Stomach (tissue), 4 donors: ENCODE data around the gene HARS1.

ENCODE experiments used
- CTCF ChIP-seq, 7 experiments: fragments of 450-650 bp in 4 of 7; fragments of 200-600 bp in 3 of 7; sonication (generic) in 3 of 7; IDR thresholded peaks; one replicate each; pipeline ENCODE4 v1.5.1; 2016 to 2019; ENCODE audit warnings: antibody characterized with exemption in 7 of 7, control low read depth in 2 of 7, mild to moderate bottlenecking in 1 of 7
- EP300 ChIP-seq: sonication (generic); formaldehyde crosslinking; IDR thresholded peaks from one replicate; pipeline ENCODE4 v1.6.1; 2017; ENCODE audit warnings: antibody characterized with exemption
- POLR2A ChIP-seq, 4 donors: fragments of 450-650 bp; IDR thresholded peaks; one replicate each; pipeline ENCODE4 v1.6.1; 2016; ENCODE audit warnings: antibody characterized with exemption in 4 of 4, control low read depth in 2 of 4, mild to moderate bottlenecking in 1 of 4, moderate library complexity in 1 of 4
- POLR2AphosphoS5 ChIP-seq, 3 donors: sonication (generic); formaldehyde crosslinking; IDR thresholded peaks; one replicate each; pipeline ENCODE4 v1.6.1; 2016; ENCODE audit warnings: antibody characterized with exemption in 3 of 3

- TF ChIP-seq CTCF (IDR thresholded peaks at IDR 0.05) (no peak), EP300 (no peak), POLR2A (IDR thresholded peaks at IDR 0.05) (no peak), POLR2AphosphoS5 (IDR thresholded peaks at IDR 0.05) (no peak)
Observed at GRCh38 chr5:140634103-140634502, 57.1 kb downstream of the HARS1 start.
